ENCODE data around the gene PADI6. TPM values are rescaled to one million over a fixed set of nuclear protein-coding genes. Genes with fewer than 3 reads are reported as not detected.
"Not testable (repeated sequence)": the region's sequence is repeated elsewhere in the genome, so short reads cannot be mapped to it uniquely, and the experiment has no call there.

PADI6 gene
- polyA plus RNA-seq, 3 donors = not detected

DNA sequence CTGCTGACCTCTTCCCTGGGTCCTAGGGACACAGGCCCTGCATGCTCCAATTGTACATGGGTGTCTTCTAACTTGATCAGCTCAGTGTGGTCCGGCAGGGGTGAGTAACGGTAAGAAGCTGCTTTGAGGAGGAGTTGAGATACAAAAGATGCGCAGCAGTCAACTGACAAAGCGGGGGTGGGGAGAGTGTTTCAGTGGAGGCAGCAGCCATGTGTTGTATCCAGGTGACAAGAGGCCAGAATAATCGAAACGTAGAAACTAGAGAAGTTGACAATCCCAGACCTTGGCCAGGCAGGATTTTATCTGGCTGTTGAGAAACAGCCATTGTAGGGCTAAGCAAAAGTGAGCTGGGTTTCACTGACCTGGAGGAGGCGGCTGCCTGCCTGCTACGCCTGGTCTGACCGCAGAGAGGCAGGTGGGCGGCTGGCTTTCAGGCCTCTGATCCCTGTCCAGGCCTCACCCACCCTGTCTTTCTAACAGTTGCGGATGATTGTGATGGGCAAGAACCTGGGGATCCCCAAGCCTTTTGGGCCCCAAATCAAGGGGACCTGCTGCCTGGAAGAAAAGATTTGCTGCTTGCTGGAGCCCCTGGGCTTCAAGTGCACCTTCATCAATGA, 28.8 kb downstream of the PADI6 start:
- no peak for DNase-seq (ENCODE audit: extremely low read depth in 1 of 11, low read depth in 9 of 11, low spot score in 4 of 11)

DNA sequence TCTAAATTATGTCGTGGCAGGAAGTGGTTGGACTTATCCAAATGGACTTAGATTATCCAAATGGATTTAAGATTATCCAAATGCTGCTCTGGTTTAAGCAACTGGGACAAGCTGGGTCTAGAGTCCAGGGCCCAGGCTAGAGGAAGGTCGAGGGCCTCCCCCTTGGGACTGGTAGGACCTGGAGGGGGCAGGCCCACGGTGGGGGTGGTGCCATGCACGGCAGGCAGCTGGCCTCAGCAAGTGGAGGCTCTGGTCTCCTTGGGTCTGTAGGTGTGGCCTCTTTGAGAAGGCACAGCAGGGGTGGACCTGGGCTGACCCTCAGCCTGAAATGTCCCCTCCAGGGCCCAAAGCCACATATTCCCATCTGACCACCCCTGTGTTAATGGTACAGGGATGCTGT, 29.8 kb downstream of the PADI6 start:
- no peak for DNase-seq (ENCODE audit: extremely low read depth in 1 of 11, low read depth in 9 of 11, low spot score in 4 of 11)

DNA sequence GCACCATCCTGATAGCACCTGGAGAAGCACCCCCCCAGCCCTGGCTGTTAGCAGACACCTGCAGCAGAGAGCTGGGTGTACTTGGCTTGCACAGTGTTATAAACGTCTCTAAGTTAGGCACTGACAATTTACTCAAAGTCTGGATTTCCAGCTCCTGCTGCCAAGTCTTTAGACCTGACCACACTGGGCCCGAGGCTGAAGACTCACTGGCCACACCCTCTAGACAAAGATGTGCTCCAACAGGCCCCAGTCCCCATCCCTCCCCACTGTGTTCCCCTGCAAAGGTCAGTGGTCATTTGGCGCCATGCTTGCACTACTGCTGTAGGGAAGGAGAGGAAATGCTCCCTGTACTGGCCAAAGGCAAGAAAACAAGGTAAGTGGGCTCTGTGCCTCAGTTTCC, 31.1 kb downstream of the PADI6 start:
- DNase-seq (ENCODE audit: extremely low read depth in 1 of 11, low read depth in 9 of 11, low spot score in 4 of 11) = no peak

DNA sequence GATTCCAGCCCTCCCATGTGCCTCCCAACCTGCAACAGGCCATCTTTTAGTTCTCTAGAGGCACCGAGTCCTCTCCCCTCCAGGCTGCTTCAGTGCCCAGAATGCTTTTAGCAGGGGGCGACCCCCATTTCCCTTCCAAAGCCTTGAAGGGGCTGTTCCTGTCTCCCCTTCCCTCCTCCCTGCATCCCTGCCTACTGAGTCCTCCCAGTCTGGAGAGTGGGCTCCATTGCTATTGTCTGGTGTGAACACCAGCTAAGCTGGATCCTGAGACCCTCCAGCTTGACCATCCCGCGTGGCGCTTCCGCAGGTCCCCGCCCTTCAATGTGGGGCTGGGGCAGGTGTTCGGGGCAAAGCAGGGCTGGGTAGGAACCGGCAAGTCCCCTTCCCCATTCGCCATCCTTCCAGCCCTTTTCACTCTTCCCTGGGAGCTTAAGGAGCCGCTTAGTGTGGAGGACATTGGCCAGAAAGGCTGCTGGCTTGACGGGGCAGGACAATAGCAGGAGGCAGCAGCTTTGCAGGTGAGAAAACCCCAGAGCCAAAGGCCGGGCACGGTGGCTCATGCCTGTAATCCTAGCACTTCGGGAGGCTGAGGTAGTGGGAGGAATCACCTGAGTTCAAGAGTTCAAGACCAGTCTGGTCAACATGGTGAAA, 32.2 kb downstream of the PADI6 start:
- no peak for DNase-seq (ENCODE audit: extremely low read depth in 1 of 11, low read depth in 9 of 11, low spot score in 4 of 11)

DNA sequence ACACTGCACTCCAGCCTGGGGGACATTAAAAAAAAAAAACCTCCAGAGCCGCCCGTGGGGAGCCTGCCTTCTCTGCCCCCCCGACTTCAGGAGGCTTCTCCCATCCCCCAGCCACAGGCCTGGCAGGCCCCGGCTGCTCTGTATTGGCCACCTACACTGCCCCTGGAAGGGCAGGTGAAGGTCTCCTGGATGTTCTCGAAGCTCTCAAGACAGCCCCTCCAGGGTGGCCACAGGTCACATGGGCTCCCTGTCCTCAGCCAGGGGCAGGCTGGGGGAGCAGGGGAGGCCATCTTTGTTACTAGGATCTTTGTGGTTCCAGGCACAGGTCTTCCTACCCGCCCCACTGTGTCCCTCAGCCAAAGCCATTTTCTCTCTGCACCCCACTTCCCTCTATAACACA, 32.8 kb downstream of the PADI6 start:
- DNase-seq (ENCODE audit: extremely low read depth in 1 of 11, low read depth in 9 of 11, low spot score in 4 of 11) = no peak

DNA sequence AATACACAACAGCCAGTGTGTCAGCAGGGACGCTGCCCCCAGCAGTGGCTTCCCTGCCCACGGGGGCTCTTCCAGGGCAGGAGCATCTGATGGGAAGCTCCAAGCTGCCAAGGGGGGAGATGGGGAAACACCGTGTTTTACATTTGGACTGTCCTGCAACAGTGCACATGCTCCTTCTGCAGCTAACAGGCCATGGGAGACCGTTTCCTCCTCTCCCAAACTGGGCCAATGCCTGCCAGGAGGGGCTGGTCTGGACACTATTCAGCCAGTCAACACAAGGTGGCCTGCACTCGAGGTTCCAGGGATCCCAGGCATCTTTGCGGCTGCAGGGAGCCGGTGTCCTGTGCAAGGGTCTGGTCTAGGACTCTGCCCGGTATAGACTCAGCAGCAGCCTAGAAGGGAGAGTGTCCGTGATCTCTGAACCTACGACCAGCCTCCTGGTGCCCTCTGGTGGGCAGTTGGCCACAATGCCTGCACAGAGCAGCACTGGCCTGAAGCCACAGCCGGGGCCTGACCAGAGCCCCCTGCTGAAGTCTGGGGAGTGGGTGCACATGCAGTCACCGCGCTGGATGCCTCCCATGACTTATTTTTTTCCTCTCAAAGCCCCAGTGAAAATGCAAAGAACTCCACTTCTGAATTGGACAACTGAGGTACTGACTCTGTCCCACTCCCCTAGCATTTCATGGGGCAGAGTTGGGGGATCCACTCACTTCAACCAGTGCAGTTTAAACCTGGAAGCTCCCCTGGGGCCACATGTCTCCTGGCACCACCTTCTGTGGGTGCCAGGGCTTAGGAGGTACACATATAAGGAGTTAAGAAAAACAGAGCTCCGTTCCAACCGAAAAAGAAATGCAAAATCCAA, 34.1 kb downstream of the PADI6 start:
- peak; percentile 5 to 56 (median 42) for DNase-seq (ENCODE audit: extremely low read depth in 1 of 11, low read depth in 9 of 11, low spot score in 4 of 11)

DNA sequence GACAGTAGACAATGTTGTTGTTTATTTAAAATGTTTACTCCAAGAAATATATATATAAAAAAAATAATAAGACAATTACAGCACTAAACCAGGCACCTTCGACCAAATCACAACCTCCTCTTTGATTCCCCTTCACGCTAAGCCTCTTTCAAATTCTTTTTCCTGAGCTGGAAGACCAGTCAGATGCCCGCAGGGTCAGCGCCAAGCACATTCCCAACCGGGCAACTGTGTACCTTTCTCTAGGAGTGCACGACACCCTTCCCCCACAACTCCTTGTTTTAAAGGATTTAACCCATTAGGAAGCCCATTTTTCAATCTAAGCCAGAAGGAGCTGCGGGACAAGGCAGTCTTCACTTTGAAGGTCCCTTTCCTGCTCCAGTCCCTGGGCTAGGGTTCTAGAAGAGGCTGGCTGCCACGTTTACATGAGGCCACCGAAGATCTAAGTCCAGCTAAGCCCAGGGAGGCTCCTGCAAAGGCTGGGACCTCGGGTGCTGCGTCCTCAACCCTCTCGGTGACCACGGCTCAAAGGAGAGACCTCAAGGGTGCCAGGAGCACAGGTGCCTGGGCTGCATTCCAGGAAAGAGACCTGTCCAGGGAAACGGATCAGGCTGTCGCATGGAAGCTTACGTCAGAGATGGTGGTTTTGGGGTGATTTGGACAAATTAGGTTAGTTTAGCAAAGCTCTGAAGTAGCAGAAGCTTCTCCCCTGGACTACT, 34.9 kb downstream of the PADI6 start:
- not testable (repeated sequence) for DNase-seq (ENCODE audit: extremely low read depth in 1 of 11, low read depth in 9 of 11, low spot score in 4 of 11)

DNA sequence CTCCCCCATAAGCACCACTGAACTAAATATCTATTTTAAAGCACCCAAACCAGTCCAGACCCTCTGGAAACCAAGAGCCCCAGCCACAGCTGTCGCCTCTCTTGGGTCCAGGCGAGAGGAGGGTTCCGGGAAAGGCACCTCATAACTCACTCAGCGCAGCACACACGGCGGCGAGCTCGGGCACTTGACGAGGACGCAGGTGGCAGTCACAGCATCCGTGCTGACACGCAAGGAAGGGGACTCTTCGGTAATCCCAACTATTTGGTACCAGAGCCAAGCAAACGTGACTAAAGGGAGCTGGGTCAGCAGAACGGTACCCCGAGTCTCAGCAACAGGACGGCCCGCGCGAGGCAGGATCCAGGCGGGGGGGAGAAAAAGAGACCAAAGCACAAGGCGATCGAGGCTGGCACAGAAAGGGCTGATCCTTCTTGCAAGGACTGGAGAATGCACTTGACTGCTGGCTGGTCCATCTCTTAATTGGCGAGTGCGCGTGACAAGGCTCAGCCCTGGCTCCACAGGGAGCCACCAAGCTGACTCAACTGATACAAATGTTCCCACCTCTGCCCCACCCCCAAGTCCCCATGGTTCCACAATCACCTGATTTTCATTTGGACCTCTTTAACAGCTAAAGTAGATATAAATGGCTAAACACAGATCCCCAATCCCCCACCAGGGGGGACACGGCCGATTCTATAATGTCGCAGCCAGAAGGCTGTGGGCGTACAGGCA, 36.0 kb downstream of the PADI6 start:
- not testable (repeated sequence) for DNase-seq (ENCODE audit: extremely low read depth in 1 of 11, low read depth in 9 of 11, low spot score in 4 of 11)

DNA sequence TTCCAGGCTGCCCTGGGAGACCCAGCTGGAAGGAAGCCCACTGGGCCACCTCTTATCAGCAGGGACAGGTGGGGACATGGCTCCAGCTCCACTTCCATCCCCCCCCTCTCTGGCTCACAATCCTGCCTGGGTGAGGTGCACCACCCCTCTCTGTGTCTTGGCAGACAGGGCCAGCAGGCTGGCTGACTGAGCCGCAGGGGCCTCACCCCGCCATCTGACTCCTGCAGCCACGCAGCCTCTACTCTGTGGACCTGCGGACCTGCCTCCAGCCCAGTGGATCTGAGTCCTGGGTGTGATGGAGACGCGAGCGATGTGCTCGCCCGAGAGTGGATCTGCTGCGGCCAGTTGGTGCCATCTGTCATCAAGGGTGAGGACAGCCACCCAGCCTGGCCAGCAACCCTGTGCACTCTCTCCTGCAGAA, 37.4 kb downstream of the PADI6 start:
- DNase-seq (ENCODE audit: extremely low read depth in 1 of 11, low read depth in 9 of 11, low spot score in 4 of 11) = no peak

DNA sequence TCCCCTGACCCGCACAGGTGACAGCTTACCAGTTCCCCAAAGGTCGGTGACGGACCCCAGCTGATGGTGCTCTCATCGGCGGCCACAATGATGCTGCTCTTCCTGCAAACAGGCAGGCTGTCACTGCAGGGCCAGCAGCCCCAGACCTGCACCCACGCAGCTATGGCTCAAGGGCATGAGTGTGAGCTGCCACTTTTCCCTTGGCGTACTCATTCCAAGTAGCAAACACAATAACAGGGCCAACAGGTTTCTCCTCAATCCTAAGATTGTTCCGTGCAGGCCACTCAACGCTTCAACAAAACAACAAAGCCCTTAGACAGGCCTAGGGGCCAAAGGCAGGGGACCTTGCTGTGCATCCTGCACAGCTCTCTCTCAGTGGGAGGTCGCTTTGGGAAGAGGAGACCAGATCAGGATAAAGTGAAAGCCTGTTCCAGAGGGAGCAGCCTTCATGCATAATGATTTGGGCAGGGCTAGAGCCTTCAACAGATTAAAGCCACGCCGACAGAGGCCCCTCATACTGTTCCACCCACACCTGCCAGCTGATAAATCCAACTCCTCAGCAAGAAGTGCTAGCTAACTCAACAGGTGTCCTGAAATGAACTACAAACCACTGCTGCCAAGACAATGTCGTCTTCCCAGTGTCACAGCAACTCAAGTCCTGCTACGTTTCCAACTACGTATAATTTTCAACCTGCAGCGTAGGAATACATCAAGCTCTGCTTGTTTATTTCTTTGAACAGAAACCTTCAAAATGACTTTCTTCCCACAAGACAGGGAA, 40.3 kb downstream of the PADI6 start:
- DNase-seq (ENCODE audit: extremely low read depth in 1 of 11, low read depth in 9 of 11, low spot score in 4 of 11) = no peak

DNA sequence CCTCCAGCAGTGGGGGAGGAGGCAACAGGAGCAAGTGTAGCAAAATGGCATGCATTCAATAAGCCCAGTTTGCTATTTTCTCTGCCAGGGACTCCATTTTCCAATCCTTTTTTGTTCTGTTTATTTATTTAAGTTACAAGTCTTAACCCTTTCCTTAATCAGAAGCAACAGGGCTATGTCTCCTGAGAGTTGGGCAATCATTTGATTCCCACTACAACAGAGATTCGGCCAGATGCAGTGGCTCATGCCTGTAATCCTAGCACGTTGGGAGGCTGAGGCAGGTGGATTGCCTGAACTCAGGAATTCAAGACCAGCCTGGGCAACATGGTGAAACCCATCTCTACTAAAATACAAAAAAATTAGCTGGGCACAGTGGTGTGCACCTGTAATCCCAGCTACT, 42.0 kb downstream of the PADI6 start:
- no peak for DNase-seq (ENCODE audit: extremely low read depth in 1 of 11, low read depth in 9 of 11, low spot score in 4 of 11)

DNA sequence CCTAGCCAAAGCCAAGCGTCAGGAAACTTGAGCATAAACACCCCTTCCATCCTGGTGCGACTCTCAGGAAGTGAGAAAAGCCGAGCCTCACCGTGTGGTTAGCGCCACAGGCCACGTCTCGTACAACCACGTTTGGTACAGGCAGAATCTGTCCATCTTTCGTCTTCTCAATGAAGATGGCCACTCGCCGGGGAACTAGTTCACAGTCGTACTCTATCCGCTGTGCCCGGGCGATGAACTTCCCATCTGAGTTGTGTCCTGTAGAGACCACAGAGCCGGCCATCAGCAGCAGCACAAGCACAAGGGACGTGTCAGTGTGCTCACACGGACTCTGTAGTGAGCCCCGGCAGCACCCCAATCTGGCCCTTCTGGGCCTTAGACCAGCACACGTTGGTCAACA, 44.4 kb downstream of the PADI6 start:
- DNase-seq (ENCODE audit: extremely low read depth in 1 of 11, low read depth in 9 of 11, low spot score in 4 of 11) = no peak

DNA sequence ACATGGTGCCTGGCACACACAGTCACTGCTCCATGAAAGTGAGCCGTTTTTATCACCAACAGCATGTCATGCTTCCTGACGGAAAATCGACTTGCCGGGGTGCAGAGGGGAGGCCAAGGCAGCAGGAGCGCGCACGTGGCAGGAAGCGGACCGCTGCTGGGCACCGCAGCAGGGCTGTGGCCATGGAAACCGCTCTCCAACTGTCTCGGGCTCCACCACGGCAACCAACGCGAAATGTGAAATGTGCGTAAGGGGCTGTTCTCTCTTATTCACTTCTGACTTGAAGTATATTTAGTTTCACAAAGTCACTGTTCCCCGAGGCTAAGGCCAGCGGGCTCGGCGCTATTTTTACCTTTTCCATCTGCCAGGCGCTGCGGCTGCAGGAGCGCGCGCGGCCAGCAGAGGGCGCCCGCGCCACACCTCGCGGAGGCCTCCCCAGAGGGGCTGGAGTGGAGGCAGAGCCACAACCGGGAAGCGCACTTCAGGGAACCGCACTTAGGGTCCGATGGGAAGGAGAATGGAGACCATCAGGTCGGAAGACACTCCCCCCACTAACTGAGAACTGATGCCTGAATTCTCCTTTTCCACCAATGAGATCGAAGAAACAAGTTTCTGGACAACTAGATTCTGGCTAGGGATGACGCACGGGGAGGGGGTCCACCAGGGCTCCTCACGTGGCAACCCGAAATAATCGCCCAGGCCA, 47.8 kb downstream of the PADI6 start:
- peak in 4 of 11 donors; percentile 24 to 41 (median 34) for DNase-seq (ENCODE audit: extremely low read depth in 1 of 11, low read depth in 9 of 11, low spot score in 4 of 11)

DNA sequence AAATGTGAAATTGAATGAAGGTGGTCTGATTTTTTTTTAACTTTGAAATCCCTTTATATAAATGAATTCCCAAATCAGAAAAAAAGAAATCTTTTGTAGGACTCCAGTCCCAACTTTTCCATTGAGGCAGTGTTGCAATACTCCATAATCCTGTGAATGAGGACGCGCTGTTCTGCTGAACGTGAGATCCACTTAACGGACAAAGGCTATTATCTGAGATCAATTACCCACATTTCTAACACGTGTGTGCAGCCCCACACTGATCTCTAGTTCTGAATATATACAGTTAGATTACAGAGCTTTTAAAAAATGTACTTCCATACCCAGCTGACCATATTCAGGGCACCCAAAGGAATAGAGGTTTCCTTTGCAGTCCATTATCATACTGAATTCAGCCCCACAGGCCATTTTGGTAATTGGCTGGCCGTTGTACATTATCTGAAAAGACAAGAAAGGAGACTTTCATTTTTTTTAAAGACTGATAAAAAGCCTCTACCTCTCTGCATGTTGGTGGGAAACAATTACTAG, 48.5 kb downstream of the PADI6 start:
- DNase-seq (ENCODE audit: extremely low read depth in 1 of 11, low read depth in 9 of 11, low spot score in 4 of 11) = no peak

DNA sequence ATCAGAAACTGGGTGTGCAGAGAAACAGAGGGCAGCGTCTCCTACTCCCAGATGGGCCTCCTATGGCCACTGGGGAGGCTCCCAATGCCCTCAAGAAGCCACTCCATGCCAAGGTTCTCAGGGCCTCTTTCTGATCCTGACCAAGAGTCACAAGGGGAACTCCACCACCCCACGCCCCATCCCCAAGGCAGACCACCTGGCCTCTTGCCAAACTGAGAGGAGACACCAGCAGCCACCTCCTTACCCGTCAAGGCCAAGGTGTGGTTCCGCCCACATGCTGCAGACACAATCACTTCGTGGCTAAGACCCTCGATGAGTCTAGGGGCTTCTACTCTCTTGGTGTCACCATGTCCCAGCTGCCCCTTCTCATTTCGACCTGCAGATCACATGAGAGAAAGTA, 50.5 kb downstream of the PADI6 start:
- DNase-seq (ENCODE audit: extremely low read depth in 1 of 11, low read depth in 9 of 11, low spot score in 4 of 11) = no peak

DNA sequence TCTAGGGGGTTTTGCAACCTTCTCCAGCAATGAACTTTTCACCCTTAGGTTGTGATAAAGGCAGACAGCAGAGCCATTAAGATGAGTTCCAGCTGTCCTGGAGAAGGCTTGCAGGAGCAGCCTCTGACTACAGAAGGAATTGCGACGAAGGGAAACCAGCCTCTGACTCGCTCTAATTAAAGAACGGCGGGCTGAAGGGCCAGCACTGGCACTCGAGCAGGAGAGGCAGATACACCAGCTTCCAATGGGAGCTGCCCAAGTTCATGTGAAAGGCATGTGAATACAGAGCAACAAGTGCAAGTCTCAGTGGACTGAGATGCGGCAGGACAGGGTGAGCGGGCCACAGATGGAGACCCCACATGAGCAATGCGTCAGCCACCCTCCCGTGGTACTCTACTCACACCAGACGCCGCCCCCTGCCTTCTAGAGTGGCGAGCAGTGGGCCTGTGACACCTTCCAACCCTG, 51.8 kb downstream of the PADI6 start:
- peak in 1 of 11 donors; percentile 47 for DNase-seq (ENCODE audit: extremely low read depth in 1 of 11, low read depth in 9 of 11, low spot score in 4 of 11)

All from renal cortex interstitium (tissue), 11 donors.